Activated T-helper 1 cell treated with anti-CD3 and anti-CD28 coated beads, Interleukin-12 subunit alpha, Interleukin-12 subunit beta, Interleukin-2, Interleukin-4 antibody, amounts not matched to agents 30 ng/mL and 10 ng/mL and 1 ng/mL, durations not matched to agents 14 hours and 24 hours and 36 hours (primary cell): Measurements from ENCODE around the gene UGT2A2. TPM values are rescaled to one million over a fixed set of nuclear protein-coding genes. Genes with fewer than 3 reads are reported as not detected.
A peak's percentile ranks its signal among the peaks of the same experiment; 100 is the strongest.
"Not testable (repeated sequence)": the region's sequence is repeated elsewhere in the genome, so short reads cannot be mapped to it uniquely, and the experiment has no call there.

Experiments
- DNase-seq: peaks from one replicate; pipeline ENCODE4 v3.0.0; 2021; ENCODE audit warnings: low spot score
- H3K27ac Mint-ChIP-seq: one replicate; pipeline ENCODE4 v1.8.0; 2021; ENCODE audit warnings: mild to moderate bottlenecking, mixed read lengths
- H3K27me3 Mint-ChIP-seq: one replicate; pipeline ENCODE4 v1.8.0; 2022; ENCODE audit warnings: mild to moderate bottlenecking, moderate library complexity, mixed read lengths; ENCODE audit not compliant: insufficient read depth
- H3K36me3 Mint-ChIP-seq: one replicate; pipeline ENCODE4 v1.8.0; 2021; ENCODE audit warnings: low read depth, mixed read lengths
- H3K4me1 Mint-ChIP-seq: one replicate; pipeline ENCODE4 v1.8.0; 2021; ENCODE audit warnings: low read depth, mixed read lengths
- H3K4me3 Mint-ChIP-seq: one replicate; pipeline ENCODE4 v1.8.0; 2021; ENCODE audit warnings: mild to moderate bottlenecking, moderate library complexity, mixed read lengths
- H3K9me3 Mint-ChIP-seq: one replicate; pipeline ENCODE4 v1.8.0; 2021; ENCODE audit warnings: mixed read lengths
- intact Hi-C: fragments of 100-400 bp; cut with micrococcal nuclease; formaldehyde crosslinking; loops from one replicate; pipeline ENCODE4 v1.15.1; 2024
- total RNA-seq: library from RNA; stranded (reverse); gene quantifications from 2 replicates; pipeline ENCODE4 v1.2.3, GENCODE V29; 2022

The UGT2A2 gene
- total RNA-seq, result not detected in 2 replicates

DNA sequence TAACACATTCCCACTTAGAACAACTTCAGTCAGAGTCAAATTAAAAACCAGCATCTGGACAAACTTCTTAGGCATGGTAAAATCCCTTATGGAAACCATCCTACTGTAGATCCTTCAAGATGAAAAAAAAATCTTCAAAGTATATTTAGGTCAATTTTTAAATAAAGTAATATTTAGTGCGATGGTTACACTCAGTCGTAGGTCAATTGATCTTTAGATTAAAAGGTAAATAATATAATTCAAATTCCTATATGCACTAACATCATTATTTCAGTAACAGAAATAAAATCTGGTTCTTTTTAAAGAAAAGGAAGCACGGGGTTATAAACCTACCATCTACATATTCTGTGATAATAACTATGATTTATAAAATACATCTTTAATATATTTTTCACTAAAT is at the start of gene UGT2A2:
TSS of gene UGT2A2 (minus strand) at position 101 of the 400 bp plus-strand sequence. CDS start at position 99, 2 bp downstream.
- no peaks in the 10 kb centered on the region for H3K9me3 Mint-ChIP-seq
- H3K36me3 Mint-ChIP-seq, result no peaks in the 10 kb centered on the region
- intact Hi-C loops, result no loop called here
- H3K27ac Mint-ChIP-seq, result no peak within 1 kb of the TSS
- no peak within 1 kb of the TSS for H3K4me3 Mint-ChIP-seq
- H3K27me3 Mint-ChIP-seq, result no peaks in the 10 kb centered on the region
- no peaks in the 10 kb centered on the region for H3K4me1 Mint-ChIP-seq
- DNase-seq, result no peak

DNA sequence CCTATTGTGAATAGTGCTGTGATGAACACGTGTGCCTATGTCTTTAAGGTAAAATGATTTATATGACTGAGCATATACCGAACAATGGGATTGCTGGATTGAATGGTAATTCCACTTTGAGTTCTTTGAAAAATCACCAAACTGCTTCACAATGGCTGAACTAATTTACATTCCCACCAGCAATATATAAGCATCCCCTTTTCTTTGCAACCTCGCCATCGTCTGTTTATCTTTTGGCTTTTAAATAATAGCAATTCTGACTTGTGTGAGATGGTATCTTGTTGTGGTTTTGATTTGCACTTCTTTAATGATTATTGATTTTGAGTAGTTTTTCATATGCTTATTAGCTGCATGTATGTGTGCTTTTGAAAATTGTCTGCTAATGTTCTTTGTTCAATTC is 45.4 kb upstream of the UGT2A2 start:
- H3K4me3 Mint-ChIP-seq, result no peak overlapping the region
- no peaks in the 10 kb centered on the region for H3K4me1 Mint-ChIP-seq
- peaks cover 2% of the 10 kb centered on the region for H3K27me3 Mint-ChIP-seq
- H3K27ac Mint-ChIP-seq, result no peak overlapping the region
- intact Hi-C loops, result loop anchor here (5.0 kb wide), 1 partner anchor 872 kb away; no protein-coding TSS in a partner anchor
- DNase-seq, result no peak
- H3K36me3 Mint-ChIP-seq, result no peaks in the 10 kb centered on the region
- H3K9me3 Mint-ChIP-seq, result no peaks in the 10 kb centered on the region

DNA sequence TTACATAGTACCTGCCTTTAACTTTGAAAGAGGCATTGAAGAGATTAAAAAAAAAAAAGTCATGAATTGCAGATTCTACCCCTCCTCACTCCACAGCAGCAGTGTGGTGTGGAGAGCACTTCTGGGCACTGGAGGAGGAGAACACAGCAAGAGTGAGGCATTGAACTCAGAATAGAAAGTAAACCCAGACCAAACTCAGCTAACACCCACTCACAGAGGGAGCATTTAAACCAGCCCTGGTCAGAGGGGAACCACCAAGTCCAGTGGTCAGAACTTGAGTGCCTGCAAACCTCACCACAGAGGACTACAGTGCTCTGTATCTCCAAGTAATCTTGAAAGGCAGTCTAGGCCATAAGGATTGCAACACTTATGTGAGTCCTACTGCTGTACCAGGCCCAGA is 29.2 kb upstream of the UGT2A2 start:
- no peak overlapping the region for H3K4me3 Mint-ChIP-seq
- H3K4me1 Mint-ChIP-seq, result no peaks in the 10 kb centered on the region
- no peaks in the 10 kb centered on the region for H3K36me3 Mint-ChIP-seq
- H3K27ac Mint-ChIP-seq, result no peak overlapping the region
- no peak for DNase-seq
- H3K27me3 Mint-ChIP-seq, result peaks cover 8% of the 10 kb centered on the region
- intact Hi-C loops, result no loop called here
- H3K9me3 Mint-ChIP-seq, result no peaks in the 10 kb centered on the region

DNA sequence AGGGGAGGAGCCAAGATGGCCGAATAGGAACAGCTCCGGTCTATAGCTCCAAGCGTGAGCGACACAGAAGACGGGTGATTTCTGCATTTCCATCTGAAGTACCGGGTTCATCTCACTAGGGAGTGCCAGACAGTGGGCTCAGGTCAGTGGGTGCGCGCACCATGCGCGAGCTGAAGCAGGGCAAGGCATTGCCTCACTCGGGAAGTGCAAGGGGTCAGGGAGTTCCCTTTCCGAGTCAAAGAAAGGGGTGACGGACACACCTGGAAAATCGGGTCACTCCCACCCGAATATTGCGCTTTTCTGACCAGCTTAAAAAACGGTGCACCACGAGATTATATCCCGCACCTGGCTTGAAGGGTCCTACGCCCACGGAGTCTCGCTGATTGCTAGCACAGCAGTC is 24.6 kb upstream of the UGT2A2 start:
- DNase-seq, result not testable (repeated sequence)

DNA sequence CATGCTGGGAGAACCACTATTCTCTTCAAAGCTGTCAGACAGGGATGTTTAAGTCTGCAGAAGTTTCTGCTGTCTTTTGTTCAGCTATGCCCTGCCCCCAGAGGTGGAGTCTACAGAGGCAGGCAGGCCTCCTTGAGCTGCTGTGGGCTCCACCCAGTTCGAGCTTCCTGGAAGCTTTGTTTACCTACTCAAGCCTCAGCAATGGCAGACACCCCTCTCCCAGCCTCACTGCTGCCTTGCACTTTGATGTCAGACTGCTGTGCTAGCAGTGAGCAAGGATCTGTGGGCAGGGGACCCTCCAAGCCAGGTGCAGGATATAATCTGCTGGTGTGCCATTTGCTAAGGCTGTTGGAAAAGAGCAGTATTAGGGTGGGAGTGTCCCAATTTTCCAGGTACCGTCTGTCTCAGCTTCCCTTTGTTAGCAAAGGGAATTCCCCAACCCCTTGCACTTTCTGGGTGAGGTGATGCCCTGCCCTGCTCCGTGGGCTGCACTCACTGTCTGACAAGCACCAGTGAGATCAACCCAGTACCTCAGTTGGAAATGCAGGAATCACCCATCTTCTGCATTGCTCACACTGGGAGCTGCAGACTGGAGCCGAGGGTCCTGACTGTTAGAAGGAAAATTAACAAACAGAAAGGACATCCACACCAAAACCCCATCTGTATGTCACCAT is 21.8 kb upstream of the UGT2A2 start:
- intact Hi-C loops, H3K27me3 Mint-ChIP-seq, H3K4me3 Mint-ChIP-seq, H3K36me3 Mint-ChIP-seq, H3K4me1 Mint-ChIP-seq, H3K27ac Mint-ChIP-seq: not testable (repeated sequence)
- peaks cover 12% of the 10 kb centered on the region for H3K9me3 Mint-ChIP-seq
- peak; percentile 20 for DNase-seq

More for the DNA sequence above, 24.6 kb upstream of the UGT2A2 start:
- H3K27ac Mint-ChIP-seq, H3K27me3 Mint-ChIP-seq, H3K4me1 Mint-ChIP-seq, H3K4me3 Mint-ChIP-seq, H3K36me3 Mint-ChIP-seq, intact Hi-C loops: not testable (repeated sequence)
- peaks cover 12% of the 10 kb centered on the region for H3K9me3 Mint-ChIP-seq

DNA sequence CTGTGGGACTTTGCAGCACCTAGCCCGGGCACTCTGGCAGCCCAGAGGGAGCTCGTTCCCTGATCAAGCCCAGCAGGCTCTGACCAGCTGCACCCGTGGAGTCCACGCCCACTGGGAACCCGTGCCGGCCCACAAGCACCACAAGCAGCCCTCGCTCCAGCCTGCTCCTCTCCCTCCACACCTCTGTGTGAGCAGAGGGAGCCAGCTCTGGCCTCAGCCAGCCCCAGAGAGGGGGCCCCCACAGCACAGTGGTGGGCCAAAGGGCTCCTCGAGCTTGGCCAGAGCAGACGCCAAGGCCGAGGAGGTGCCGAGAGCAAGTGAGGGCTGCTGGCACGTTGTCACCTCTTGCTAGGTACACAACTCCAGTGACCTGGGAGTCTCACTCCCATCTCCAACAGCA is 18.7 kb upstream of the UGT2A2 start:
- Mint-ChIP-seq H3K4me3 (no peak overlapping the region), H3K9me3 (peaks cover 8% of the 10 kb centered on the region), H3K27me3 (no peaks in the 10 kb centered on the region), H3K36me3 (no peaks in the 10 kb centered on the region), H3K4me1 (peaks cover 7% of the 10 kb centered on the region), H3K27ac (no peak overlapping the region)
- intact Hi-C loops, result no loop called here
- no peak for DNase-seq

DNA sequence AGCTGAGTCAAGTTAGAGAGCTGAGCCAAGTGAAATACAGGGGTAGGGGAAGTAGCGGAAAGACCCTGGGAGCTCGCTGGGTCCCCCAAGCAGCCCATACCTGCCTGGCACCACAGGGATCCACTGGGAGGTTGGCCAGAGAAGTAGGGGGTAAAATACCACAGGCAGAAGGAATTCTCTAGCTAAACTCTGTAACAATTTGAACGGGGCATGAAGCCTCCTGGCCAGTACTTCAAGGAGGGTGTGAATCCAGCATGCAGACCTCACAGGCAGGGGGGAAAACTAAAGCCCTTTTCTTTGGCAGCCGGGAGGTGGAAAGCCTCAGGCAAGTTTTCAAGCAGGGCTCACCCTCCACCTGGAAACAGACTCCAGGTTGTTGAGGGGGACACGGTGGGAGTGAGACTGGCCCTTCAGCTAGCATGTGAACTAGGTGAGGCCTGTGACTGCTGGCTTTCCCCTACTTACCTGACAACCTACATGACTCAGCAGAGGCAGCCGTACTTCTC is 17.3 kb upstream of the UGT2A2 start:
- Mint-ChIP-seq H3K9me3 (no peaks in the 10 kb centered on the region), H3K27me3 (no peaks in the 10 kb centered on the region), H3K4me3 (no peak overlapping the region), H3K36me3 (no peaks in the 10 kb centered on the region), H3K27ac (no peak overlapping the region), H3K4me1 (peaks cover 7% of the 10 kb centered on the region)
- intact Hi-C loops, result no loop called here
- no peak for DNase-seq

DNA sequence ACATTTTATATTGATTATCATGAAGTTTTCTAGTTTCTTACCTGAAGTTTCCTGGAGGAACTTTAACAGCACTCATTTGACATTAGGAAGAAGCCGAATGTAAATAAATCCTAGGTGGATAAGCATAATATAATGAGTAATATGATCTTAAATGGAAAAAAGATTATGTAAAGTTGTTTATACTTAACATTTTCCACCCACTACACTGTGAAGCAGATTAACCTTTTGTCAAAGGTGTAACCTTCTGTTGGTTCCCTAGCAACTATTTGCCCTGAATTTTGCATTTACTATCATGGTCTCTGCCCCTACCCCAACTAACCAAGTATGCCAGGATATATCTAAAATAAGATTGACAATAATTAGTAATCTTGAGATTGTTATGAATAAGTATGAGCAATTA is 13.7 kb upstream of the UGT2A2 start, which contains the start of gene UGT2A1:
TSS of gene UGT2A1 (minus strand) at position 101 of the 400 bp plus-strand sequence. CDS start 5,603 bp downstream, outside the sequence.
- H3K9me3 Mint-ChIP-seq, result no peaks in the 10 kb centered on the region
- intact Hi-C loops, result no loop called here
- no peaks in the 10 kb centered on the region for H3K4me1 Mint-ChIP-seq
- no peaks in the 10 kb centered on the region for H3K36me3 Mint-ChIP-seq
- no peak for DNase-seq
- H3K27me3 Mint-ChIP-seq, result no peaks in the 10 kb centered on the region
- no peak within 1 kb of the TSS for H3K27ac Mint-ChIP-seq
- H3K4me3 Mint-ChIP-seq, result no peak within 1 kb of the TSS

DNA sequence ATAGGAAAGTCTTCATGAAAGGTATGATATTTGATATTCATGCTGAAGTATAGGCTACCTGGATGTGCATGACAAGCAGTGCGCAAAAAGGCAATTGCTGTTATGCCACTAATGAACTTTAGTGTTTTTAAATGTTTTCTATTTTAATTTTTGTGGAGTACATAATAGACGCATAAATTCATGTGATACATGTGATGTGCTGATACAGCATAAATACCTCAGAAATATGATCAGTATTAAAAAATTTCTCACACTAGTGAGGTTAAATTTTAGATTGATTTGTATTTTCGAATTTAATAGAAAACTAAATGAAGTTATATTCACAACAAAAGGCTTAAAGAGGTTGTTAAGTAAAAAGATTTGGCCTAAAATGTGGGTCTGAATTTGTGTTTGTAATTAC is 11.4 kb upstream of the UGT2A2 start:
- intact Hi-C loops, result no loop called here
- no peaks in the 10 kb centered on the region for H3K9me3 Mint-ChIP-seq
- no peaks in the 10 kb centered on the region for H3K27me3 Mint-ChIP-seq
- H3K36me3 Mint-ChIP-seq, result no peaks in the 10 kb centered on the region
- H3K4me1 Mint-ChIP-seq, result no peaks in the 10 kb centered on the region
- H3K27ac Mint-ChIP-seq, result no peak overlapping the region
- DNase-seq, result no peak
- no peak overlapping the region for H3K4me3 Mint-ChIP-seq

DNA sequence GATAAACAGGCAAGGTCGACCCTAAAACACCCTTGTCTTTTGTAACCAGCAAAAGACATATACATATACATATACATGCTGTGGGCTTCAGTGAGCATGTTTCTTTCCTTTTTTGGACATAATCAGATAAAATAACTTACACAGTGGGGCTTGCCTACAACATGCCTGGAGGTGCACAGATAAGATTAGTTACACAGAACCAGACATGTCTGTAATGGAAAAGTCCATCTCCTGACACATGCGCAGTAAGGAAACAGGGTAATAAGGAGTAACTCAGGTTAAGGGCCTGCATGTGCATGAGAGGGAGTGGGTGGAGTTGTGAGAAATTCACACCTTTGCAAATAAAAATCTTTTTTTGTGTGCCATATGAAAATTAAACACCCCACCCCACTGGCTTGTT is 10.2 kb upstream of the UGT2A2 start:
- H3K27me3 Mint-ChIP-seq, result no peaks in the 10 kb centered on the region
- DNase-seq, result no peak
- no peaks in the 10 kb centered on the region for H3K9me3 Mint-ChIP-seq
- intact Hi-C loops, result no loop called here
- H3K36me3 Mint-ChIP-seq, result no peaks in the 10 kb centered on the region
- no peak overlapping the region for H3K4me3 Mint-ChIP-seq
- H3K4me1 Mint-ChIP-seq, result no peaks in the 10 kb centered on the region
- no peak overlapping the region for H3K27ac Mint-ChIP-seq

DNA sequence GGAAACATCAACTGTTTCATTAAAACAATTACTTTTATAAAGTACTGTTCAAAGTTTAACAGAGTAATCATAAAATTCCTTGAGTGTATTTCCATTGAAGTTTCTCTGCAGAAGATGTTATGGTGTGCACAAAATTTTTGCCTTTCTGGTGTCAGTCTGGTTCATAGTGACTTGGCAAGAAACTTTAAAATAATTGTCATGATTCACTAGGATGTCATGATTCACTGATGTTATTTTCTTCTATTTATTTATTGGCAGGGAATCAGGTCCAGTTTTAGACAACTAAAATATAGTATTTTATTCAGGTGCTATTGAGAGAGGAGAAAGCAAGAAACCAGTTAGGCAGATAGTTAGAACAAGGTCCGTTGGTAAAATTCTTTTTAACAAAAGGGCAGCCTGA is 9.8 kb upstream of the UGT2A2 start:
- no peak overlapping the region for H3K4me3 Mint-ChIP-seq
- H3K4me1 Mint-ChIP-seq, result no peaks in the 10 kb centered on the region
- intact Hi-C loops, result no loop called here
- no peaks in the 10 kb centered on the region for H3K36me3 Mint-ChIP-seq
- H3K9me3 Mint-ChIP-seq, result no peaks in the 10 kb centered on the region
- no peak overlapping the region for H3K27ac Mint-ChIP-seq
- no peak for DNase-seq
- H3K27me3 Mint-ChIP-seq, result no peaks in the 10 kb centered on the region

DNA sequence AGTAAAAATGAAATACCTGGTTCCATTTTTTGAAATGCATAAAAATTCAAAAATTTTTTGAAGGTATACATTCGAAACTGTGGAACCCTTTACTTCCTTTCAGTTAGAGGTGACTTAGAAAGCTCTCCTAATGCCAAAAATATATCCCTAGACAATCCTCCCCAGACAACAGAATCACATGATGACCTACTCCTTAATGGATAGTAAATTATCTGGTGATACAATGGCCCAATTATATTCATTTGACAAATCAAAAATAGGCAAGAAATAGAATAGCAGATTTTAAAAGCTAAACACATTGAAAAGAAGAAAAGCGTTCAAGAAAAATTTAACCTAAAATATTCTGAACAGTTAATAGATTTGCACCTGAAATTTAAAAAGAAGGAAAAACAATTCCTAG is 3.5 kb upstream of the UGT2A2 start:
- no peaks in the 10 kb centered on the region for H3K27me3 Mint-ChIP-seq
- DNase-seq, result no peak
- intact Hi-C loops, result no loop called here
- no peak overlapping the region for H3K4me3 Mint-ChIP-seq
- no peaks in the 10 kb centered on the region for H3K4me1 Mint-ChIP-seq
- no peak overlapping the region for H3K27ac Mint-ChIP-seq
- no peaks in the 10 kb centered on the region for H3K9me3 Mint-ChIP-seq
- no peaks in the 10 kb centered on the region for H3K36me3 Mint-ChIP-seq

DNA sequence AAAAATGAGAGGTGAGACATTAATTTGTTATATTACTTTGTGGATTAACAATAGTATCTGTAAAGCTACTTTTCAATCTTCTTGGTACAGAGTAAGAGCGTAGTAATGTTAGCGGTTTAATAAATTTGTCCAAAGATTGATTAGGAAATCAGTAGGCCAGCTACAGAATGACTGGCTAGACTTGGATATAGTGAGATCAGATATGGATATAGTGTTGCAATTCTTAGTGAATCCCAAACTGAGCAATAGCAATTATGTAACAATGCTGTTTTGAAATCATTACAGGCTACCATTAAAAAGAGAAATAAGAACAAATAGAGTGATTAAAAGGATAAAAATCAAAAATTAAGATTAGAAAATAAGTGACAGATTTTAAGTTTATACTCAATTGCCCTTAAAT is 847 bp upstream of the UGT2A2 start:
- H3K27me3 Mint-ChIP-seq, result no peaks in the 10 kb centered on the region
- no peak overlapping the region for H3K27ac Mint-ChIP-seq
- no peak for DNase-seq
- no peaks in the 10 kb centered on the region for H3K9me3 Mint-ChIP-seq
- intact Hi-C loops, result no loop called here
- H3K36me3 Mint-ChIP-seq, result no peaks in the 10 kb centered on the region
- H3K4me1 Mint-ChIP-seq, result no peaks in the 10 kb centered on the region
- no peak overlapping the region for H3K4me3 Mint-ChIP-seq
